Skeletal muscle tissue (tissue), 4 donors: ENCODE measurements around the gene MYPOP. TPM values are rescaled to one million over a fixed set of nuclear protein-coding genes. Genes with fewer than 3 reads are reported as not detected.

Experiments
- H3K27ac ChIP-seq: one replicate; pipeline ENCODE4 v1.7.0; 2013; ENCODE audit warnings: mild to moderate bottlenecking, low read depth, low read length, inconsistent platforms
- H3K27me3 ChIP-seq, 3 donors: one replicate each; pipeline ENCODE4 v1.7.0; 2013; ENCODE audit warnings: low read length in 3 of 3; ENCODE audit not compliant: control insufficient read depth in 3 of 3, insufficient read depth in 3 of 3
- H3K36me3 ChIP-seq, 3 donors: one replicate each; pipeline ENCODE4 v1.7.0; 2013; ENCODE audit warnings: low read length in 3 of 3; ENCODE audit not compliant: control insufficient read depth in 3 of 3, insufficient read depth in 3 of 3
- H3K4me1 ChIP-seq, 3 donors: one replicate each; pipeline ENCODE4 v1.7.0; 2013; ENCODE audit warnings: low read length in 3 of 3, mild to moderate bottlenecking in 3 of 3; ENCODE audit not compliant: control insufficient read depth in 3 of 3, insufficient read depth in 3 of 3
- H3K4me3 ChIP-seq, 3 donors: one replicate each; pipeline ENCODE4 v1.7.0; 2013; ENCODE audit warnings: low read length in 3 of 3
- H3K9ac ChIP-seq, 3 donors: one replicate each; pipeline ENCODE4 v1.7.0; 2013; ENCODE audit warnings: low read length in 3 of 3, mild to moderate bottlenecking in 3 of 3, moderate library complexity in 2 of 3, low read depth in 1 of 3
- H3K9me3 ChIP-seq, 3 donors: one replicate each; pipeline ENCODE4 v1.7.0; 2013; ENCODE audit warnings: low read length in 3 of 3; ENCODE audit not compliant: control insufficient read depth in 3 of 3
- total RNA-seq: library from RNA; depleted of rRNA; stranded (reverse); fragments of >200 nt; gene quantifications from one replicate; pipeline ENCODE4 v1.2.3, GENCODE V29; 2014
- donor health status: Osteomylitis.

MYPOP gene
- 0.52 TPM for total RNA-seq

DNA sequence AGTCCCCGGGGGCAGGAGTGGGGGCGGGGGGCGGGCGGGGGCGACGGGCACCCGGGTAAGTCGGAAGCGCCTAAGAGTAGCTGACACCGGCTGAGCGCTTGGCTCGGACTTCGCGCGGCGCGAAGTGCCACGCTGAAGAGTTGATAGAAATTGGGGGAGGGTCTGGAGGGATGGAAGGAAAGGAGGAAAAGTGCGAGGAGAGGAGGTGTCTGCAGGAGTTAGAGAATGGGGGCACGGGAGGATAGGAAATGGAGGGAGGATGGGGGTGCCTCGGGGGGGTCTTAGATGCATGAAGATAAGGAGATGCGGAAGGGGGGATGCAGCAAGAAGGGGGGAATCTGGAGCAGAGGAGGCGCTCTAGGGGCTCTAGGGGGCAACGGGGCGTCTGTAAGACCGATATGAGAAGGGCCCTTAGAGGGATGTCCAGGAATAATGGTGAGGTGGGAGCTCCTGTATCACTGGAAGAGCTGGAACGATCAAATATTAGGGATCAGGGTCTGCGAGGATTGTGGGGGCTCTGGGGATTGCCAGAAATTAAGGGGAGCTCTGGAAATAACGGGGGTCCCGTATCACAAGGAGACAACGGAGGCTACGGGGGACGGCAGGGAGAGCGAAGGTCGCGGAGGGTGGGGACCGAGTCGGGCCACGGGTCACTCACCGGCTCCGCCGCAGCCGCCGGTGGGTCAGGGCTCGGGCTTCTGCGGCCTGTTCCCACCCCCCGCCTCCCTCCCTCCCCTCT, at the start of gene MYPOP:
Gene MYPOP, minus strand, starts transcription at position 702 of the 739 bp plus-strand sequence. CDS start 840 bp downstream, outside the sequence.
- Histone ChIP-seq H3K4me1 (peaks cover 17 to 25% (median 17%) of the 10 kb centered on the region in 3 donors), H3K9me3 (no peaks in the 10 kb centered on the region), H3K4me3 (peak within 1 kb of the TSS; percentile 95 to 98 (median 97)), H3K9ac (peak within 1 kb of the TSS; percentile 69 to 92 (median 88)), H3K36me3 (peaks cover 12 to 19% (median 14%) of the 10 kb centered on the region in 3 donors), H3K27ac (peak within 1 kb of the TSS; percentile 44), H3K27me3 (peaks cover 0 to 2% (median 0%) of the 10 kb centered on the region in 3 donors)

- Histone ChIP-seq H3K4me1 (peaks cover 0 to 4% (median 3%) of the 10 kb centered on the region in 3 donors), H3K9ac (no peak overlapping the region), H3K9me3 (no peaks in the 10 kb centered on the region), H3K27me3 (peaks cover under 1 to 14% (median 7%) of the 10 kb centered on the region in 3 donors), H3K27ac (no peak overlapping the region), H3K4me3 (no peak overlapping the region), H3K36me3 (no peaks in the 10 kb centered on the region)
Observed at GRCh38 chr19:45947926-45948325, 45.5 kb upstream of the MYPOP start.

DNA sequence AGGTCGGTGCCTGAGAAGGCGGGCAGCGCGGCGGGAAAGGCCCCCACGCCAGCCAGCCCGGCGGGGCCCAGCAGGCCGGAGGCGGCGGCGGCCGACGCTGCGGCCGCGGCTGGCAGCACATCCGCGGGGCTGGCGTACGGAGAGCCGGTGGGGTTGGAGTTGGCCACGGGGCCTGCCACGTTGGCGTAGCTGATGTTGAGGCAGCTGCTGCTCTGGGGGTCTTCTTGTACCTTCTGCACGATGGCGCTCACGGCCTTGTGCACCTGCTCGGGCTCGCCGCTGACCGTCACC, 38.0 kb upstream of the MYPOP start:
- H3K9me3 ChIP-seq: no peaks in the 10 kb centered on the region
- H3K27ac ChIP-seq: no peak overlapping the region
- peaks cover 29 to 37% (median 36%) of the 10 kb centered on the region in 3 donors for H3K27me3 ChIP-seq
- no peak overlapping the region for H3K4me3 ChIP-seq
- no peak overlapping the region for H3K9ac ChIP-seq
- no peaks in the 10 kb centered on the region for H3K36me3 ChIP-seq
- H3K4me1 ChIP-seq: no peaks in the 10 kb centered on the region

DNA sequence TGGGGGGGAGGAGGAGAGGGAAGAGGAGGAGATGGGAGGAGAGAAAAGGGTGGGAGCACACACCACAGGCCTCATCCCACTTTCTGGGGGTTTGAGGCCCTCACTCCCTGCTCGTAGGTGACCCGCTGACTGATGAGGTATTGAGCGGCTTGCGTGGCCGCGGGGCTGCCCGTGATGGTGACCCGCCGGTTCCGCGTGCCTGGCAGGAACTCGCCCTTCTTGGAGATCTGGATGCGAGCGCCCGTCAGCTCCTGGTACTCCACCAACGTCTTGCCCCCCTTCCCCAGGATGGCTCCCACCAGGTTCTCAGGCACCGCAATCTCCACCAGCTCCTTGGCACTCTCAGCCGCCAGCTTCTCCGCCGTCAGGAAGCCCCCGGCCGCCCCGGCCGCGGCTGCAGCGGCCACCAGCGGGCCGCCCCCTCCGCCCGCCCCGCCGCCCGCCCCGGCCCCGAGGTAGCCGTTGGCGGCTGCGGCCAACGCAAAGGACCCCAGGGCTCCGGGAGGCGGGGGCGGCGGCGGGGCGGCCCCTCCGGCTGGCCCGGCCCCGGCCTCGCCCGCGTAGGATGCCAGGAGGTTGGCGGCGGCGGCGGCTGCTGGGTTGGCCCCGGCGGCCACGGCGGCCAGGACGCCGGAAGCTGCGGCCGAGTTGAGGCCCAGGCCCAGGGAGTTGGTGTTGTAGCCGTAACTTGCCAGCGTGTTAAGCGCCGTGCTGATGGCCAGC, 37.5 kb upstream of the MYPOP start:
- Histone ChIP-seq H3K36me3 (no peaks in the 10 kb centered on the region), H3K27me3 (peaks cover 33 to 41% (median 41%) of the 10 kb centered on the region in 3 donors), H3K4me3 (no peak overlapping the region), H3K9ac (no peak overlapping the region), H3K27ac (no peak overlapping the region), H3K9me3 (no peaks in the 10 kb centered on the region), H3K4me1 (no peaks in the 10 kb centered on the region)

- no peak overlapping the region for H3K27ac ChIP-seq
- no peaks in the 10 kb centered on the region for H3K36me3 ChIP-seq
- H3K9ac ChIP-seq: no peak overlapping the region
- no peaks in the 10 kb centered on the region for H3K4me1 ChIP-seq
- peaks cover 39 to 48% (median 44%) of the 10 kb centered on the region in 3 donors for H3K27me3 ChIP-seq
- H3K9me3 ChIP-seq: no peaks in the 10 kb centered on the region
- no peak overlapping the region for H3K4me3 ChIP-seq
Observed at GRCh38 chr19:45938733-45939319, 36.4 kb upstream of the MYPOP start.

- Histone ChIP-seq H3K36me3 (no peaks in the 10 kb centered on the region), H3K9ac (no peak overlapping the region), H3K27me3 (peaks cover 47 to 54% (median 51%) of the 10 kb centered on the region in 3 donors), H3K9me3 (no peaks in the 10 kb centered on the region), H3K4me3 (no peak overlapping the region), H3K4me1 (no peaks in the 10 kb centered on the region), H3K27ac (no peak overlapping the region)
Observed at GRCh38 chr19:45935267-45935666, 32.9 kb upstream of the MYPOP start.

DNA sequence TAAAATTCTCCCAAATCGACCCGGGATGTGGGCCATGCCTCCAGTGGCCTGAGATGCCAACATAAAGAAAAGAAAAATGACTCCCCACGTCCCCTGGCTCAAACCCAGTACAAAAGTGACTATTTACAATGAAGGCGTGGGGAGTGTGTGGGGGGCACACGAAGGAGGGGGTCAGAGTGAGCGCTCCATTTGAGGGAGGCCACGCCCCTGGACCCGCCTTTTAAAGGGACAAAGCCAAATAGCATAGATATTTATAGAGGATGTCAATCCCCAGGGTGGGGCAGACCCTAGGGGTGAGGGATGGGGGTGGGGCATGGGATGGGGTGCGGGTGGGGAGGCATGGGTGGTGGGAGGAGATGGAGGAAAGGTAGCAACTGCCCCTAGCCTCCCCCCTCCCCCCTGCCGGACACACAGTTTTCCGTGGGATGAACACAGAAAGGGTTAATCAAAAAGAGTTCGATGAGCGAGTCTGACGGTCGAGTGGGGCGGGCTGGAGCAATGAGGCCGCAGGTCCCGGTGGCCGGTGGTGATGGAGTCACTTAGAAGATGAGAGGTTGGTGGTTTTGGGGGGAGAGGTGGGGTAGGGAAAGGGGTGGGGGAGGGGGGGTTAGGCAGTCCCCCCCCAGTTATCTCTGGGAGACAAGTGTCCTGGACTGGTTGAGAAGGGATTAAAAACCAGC, 32.3 kb upstream of the MYPOP start:
- Histone ChIP-seq H3K4me3 (no peak overlapping the region), H3K36me3 (no peaks in the 10 kb centered on the region), H3K9me3 (no peaks in the 10 kb centered on the region), H3K4me1 (no peaks in the 10 kb centered on the region), H3K9ac (no peak overlapping the region), H3K27ac (no peak overlapping the region), H3K27me3 (peaks cover 45 to 52% (median 49%) of the 10 kb centered on the region in 3 donors)

- Histone ChIP-seq H3K4me3 (no peak overlapping the region), H3K36me3 (no peaks in the 10 kb centered on the region), H3K9ac (no peak overlapping the region), H3K4me1 (no peaks in the 10 kb centered on the region), H3K27ac (no peak overlapping the region), H3K9me3 (no peaks in the 10 kb centered on the region), H3K27me3 (peaks cover 42 to 45% (median 42%) of the 10 kb centered on the region in 3 donors)
Observed at GRCh38 chr19:45933759-45934158, 31.3 kb upstream of the MYPOP start.

DNA sequence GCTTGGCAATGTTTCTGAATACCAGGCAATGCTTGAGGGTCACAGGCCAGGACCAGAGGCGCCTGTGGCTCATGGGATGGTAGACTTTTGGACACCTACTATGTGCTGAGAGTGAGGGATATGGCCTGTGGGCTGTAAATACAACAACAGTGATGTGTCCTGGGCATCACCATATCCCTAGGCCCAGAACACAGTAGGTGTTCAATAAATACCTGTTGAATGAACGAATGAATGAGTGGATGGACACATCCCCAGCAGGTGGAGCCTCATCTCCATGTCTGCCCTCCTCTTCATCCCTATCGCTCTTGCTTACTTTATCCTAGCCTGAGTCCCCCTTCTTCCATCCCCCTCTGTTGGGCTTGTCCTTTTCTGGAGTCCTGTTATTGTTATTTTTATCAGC, 28.6 kb upstream of the MYPOP start:
- Histone ChIP-seq H3K9ac (no peak overlapping the region), H3K36me3 (no peaks in the 10 kb centered on the region), H3K27me3 (peaks cover 26 to 29% (median 28%) of the 10 kb centered on the region in 3 donors), H3K4me3 (no peak overlapping the region), H3K4me1 (peaks cover 2 to 6% (median 6%) of the 10 kb centered on the region in 3 donors), H3K9me3 (no peaks in the 10 kb centered on the region), H3K27ac (no peak overlapping the region)
